ENCODE results near the gene SMYD2.

SMYD2 gene

DNA sequence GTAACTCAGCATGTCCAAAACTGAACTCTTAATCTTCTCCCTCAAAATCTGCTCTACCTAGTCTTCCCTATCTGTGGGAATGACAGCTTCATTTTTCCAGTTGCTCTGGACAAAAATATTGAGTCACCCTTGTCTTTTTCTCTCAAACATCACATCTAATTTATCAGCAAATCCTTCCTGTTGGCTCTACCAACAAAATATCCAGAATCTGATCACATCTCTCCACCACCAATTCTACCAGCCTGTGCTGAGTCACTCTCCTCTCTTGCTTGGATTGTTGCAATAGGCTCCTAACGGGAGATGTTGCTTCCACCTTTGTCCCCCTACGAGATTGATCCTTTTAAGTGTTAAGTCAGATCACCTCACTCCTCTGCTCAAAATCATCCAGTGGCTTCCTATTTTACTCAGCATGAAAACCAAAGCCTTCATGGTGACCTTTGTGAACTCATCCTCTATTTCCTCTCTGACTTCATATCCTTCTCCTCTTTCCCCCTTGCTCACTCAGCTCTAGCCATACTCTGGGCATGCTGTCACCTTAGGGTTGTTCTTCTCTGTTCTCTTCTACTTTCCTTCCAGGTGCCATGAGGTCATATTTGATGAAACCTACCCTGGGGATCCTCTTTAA lies 21.5 kb upstream of the SMYD2 start:
- TF ChIP-seq, protein P1, sequence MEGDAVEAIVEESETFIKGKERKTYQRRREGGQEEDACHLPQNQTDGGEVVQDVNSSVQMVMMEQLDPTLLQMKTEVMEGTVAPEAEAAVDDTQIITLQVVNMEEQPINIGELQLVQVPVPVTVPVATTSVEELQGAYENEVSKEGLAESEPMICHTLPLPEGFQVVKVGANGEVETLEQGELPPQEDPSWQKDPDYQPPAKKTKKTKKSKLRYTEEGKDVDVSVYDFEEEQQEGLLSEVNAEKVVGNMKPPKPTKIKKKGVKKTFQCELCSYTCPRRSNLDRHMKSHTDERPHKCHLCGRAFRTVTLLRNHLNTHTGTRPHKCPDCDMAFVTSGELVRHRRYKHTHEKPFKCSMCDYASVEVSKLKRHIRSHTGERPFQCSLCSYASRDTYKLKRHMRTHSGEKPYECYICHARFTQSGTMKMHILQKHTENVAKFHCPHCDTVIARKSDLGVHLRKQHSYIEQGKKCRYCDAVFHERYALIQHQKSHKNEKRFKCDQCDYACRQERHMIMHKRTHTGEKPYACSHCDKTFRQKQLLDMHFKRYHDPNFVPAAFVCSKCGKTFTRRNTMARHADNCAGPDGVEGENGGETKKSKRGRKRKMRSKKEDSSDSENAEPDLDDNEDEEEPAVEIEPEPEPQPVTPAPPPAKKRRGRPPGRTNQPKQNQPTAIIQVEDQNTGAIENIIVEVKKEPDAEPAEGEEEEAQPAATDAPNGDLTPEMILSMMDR (conservative IDR thresholded peaks at IDR 0.05; ENCODE audit: control insufficient read depth, insufficient read depth, low read depth, low read length) = no peak
- H3K4me3 ChIP-seq (ENCODE audit: control insufficient read depth, low read depth, low read length) = no peak overlapping the region
- DNase-seq (ENCODE audit: low read depth) = peak; percentile 28

- TF ChIP-seq, protein P1 (conservative IDR thresholded peaks at IDR 0.05; ENCODE audit: control insufficient read depth, insufficient read depth, low read depth, low read length) = no peak
- no peak overlapping the region for H3K4me3 ChIP-seq (ENCODE audit: control insufficient read depth, low read depth, low read length)
- no peak for DNase-seq (ENCODE audit: low read depth)
These were observed 20.3 kb upstream of the SMYD2 start for GRCh38 chr1:214260561-214261205.

DNA sequence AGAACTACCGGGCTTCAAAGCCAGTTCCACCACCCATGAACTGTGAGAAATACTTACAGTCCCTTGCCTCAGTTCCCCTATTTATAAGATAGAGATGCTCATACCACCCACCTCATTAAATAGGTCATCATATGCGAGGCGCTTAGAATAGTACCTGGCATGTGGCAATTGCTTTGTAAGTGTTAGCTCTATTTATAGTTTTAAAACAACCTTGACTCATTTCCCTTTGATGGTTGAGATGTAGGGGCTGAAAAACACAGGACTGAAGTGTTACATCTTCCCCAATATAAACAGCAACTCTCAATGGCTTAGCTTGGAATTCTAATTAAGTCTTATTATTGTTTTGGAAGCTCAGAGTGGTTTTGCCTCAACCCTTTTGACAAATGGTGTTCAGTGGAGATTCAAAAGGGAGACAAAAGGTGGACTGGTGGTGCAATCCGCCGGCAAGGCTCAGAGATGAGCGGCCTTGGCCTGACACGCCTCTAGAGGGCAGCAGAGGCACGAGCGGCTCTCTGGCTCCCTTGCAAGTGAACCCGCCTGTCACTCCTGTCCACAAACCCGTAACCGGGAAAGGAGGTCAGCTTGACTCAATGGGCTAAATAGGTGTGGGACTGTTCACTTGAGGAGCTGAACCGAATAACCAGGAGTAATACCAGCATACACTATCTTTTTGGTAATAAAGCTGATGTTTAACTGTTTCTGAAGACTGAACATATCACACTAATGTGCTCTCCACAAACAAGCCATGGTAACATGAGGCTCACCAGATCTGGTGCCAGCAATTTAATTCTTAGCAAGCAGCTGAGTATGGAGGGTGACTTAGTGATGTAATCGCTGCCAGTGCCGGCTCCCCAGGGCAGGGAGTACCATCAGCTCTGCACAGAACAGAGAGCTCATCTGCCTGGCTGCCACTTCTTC lies 19.5 kb upstream of the SMYD2 start:
- DNase-seq (ENCODE audit: low read depth) = peak; percentile 72
- H3K4me3 ChIP-seq (ENCODE audit: control insufficient read depth, low read depth, low read length) = no peak overlapping the region

DNA sequence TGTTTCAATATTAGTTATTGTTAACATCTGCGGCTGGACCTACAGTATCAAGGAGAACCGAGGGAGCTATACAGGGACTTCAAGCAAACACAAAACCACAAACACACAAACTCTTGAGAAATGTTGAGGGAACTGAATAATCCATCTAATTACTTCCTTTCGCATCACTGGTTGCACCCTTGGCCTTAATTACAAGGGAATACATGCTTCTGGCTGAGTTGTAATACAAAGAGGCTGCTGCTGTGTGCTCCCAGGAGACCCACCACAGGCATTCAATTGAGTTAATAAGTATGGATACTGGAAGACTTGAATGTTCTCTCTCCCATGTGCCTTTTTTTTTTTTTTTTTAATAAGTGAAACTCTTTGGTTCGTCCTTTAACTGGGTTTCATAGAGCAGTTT lies 16.8 kb upstream of the SMYD2 start:
- H3K4me3 ChIP-seq (ENCODE audit: control insufficient read depth, low read depth, low read length) = no peak overlapping the region
- peak; percentile 49 for DNase-seq (ENCODE audit: low read depth)
- TF ChIP-seq, protein P1 (conservative IDR thresholded peaks at IDR 0.05; ENCODE audit: control insufficient read depth, insufficient read depth, low read depth, low read length) = no peak

More for the DNA sequence above, 19.5 kb upstream of the SMYD2 start:
- TF ChIP-seq, protein P1 (conservative IDR thresholded peaks at IDR 0.05; ENCODE audit: control insufficient read depth, insufficient read depth, low read depth, low read length) = peak; percentile 95

GRCh38 chr1:214264976-214265375 lies 16.0 kb upstream of the SMYD2 start:
- DNase-seq (ENCODE audit: low read depth) = no peak
- TF ChIP-seq, protein P1 (conservative IDR thresholded peaks at IDR 0.05; ENCODE audit: control insufficient read depth, insufficient read depth, low read depth, low read length) = no peak

GRCh38 chr1:214270097-214270650 lies 10.8 kb upstream of the SMYD2 start:
- DNase-seq (ENCODE audit: low read depth) = peak; percentile 65
- H3K4me3 ChIP-seq (ENCODE audit: control insufficient read depth, low read depth, low read length) = no peak overlapping the region
- TF ChIP-seq, protein P1 (conservative IDR thresholded peaks at IDR 0.05; ENCODE audit: control insufficient read depth, insufficient read depth, low read depth, low read length) = no peak

More at GRCh38 chr1:214264976-214265375, 16.0 kb upstream of the SMYD2 start:
- no peak overlapping the region for H3K4me3 ChIP-seq (ENCODE audit: control insufficient read depth, low read depth, low read length)
